ENCODE data around the gene LRG1.
A peak's percentile ranks its signal among the peaks of the same experiment; 100 is the strongest.

GRCh38 chr19:4534836-4535658 is 4.8 kb downstream of the LRG1 start, which contains the start of gene PLIN5:
- TF ChIP-seq CTCF (IDR thresholded peaks at IDR 0.05) (no peak), EP300 (IDR thresholded peaks at IDR 0.05) (no peak), POLR2A (IDR thresholded peaks at IDR 0.05; ENCODE audit: low read depth) (no peak), POLR2AphosphoS5 (IDR thresholded peaks at IDR 0.05) (peak in 1 of 2 donors; percentile 41)
